Measurements from ENCODE around the gene EFNB3.

DNA sequence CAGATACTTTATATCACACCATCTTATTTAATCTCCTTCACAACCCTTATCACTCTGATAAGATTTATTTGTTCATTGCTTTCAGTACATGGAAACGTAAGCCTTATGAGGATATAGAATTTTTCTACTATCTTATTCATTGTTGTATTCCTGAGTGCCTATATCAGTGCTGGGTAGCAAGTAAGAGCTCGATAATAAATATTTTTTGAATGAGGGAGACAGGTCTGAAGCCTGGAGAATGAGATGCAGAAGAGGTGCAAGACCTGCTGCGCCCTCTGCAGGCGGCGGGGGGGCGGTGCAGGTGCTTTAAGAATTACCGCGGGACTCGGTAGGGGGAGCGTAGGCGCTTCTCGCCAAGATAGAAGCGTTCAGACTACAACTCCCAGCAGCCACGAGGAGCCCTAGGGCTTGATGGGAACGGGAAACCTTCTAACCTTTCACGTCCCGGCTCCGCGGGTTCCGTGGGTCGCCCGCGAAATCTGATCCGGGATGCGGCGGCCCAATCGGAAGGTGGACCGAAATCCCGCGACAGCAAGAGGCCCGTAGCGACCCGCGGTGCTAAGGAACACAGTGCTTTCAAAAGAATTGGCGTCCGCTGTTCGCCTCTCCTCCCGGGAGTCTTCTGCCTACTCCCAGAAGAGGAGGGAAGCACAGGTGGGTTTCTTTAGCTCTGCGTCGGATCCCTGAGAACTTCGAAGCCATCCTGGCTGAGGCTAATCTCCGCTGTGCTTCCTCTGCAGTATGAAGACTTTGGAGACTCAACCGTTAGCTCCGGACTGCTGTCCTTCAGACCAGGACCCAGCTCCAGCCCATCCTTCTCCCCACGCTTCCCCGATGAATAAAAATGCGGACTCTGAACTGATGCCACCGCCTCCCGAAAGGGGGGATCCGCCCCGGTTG, 16.8 kb upstream of the EFNB3 start, which contains the start of gene WRAP53:
- TF ChIP-seq, protein P1, sequence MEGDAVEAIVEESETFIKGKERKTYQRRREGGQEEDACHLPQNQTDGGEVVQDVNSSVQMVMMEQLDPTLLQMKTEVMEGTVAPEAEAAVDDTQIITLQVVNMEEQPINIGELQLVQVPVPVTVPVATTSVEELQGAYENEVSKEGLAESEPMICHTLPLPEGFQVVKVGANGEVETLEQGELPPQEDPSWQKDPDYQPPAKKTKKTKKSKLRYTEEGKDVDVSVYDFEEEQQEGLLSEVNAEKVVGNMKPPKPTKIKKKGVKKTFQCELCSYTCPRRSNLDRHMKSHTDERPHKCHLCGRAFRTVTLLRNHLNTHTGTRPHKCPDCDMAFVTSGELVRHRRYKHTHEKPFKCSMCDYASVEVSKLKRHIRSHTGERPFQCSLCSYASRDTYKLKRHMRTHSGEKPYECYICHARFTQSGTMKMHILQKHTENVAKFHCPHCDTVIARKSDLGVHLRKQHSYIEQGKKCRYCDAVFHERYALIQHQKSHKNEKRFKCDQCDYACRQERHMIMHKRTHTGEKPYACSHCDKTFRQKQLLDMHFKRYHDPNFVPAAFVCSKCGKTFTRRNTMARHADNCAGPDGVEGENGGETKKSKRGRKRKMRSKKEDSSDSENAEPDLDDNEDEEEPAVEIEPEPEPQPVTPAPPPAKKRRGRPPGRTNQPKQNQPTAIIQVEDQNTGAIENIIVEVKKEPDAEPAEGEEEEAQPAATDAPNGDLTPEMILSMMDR (conservative IDR thresholded peaks at IDR 0.05 in 1 of 2, IDR thresholded peaks at IDR 0.05 in 1 of 2; ENCODE audit: extremely low read depth in 1 of 2, insufficient read depth in 1 of 2, low read depth in 1 of 2, low read length in 2 of 2) = peak; percentile 95 to 97
- no peak for TF ChIP-seq EZH2 (IDR thresholded peaks at IDR 0.05; ENCODE audit: borderline replicate concordance, low read length)
